T-helper 9 cell (primary cell): ENCODE data around the gene STARD8.
"Not testable (repeated sequence)": the region's sequence is repeated elsewhere in the genome, so short reads cannot be mapped to it uniquely, and the experiment has no call there.

ENCODE experiments used
- DNase-seq: peaks from one replicate; pipeline ENCODE4 v3.0.0-alpha.2; 2020

The STARD8 gene

GRCh38 chrX:68718443-68718820 is 71.0 kb downstream of the STARD8 start:
- DNase-seq: no peak

- DNase-seq: no peak
Observed at GRCh38 chrX:68719181-68719903, 71.9 kb downstream of the STARD8 start.

- DNase-seq: no peak
Observed at GRCh38 chrX:68719904-68720614, 72.6 kb downstream of the STARD8 start.

GRCh38 chrX:68720851-68721250 is 73.4 kb downstream of the STARD8 start:
- no peak for DNase-seq

GRCh38 chrX:68721546-68721945 is 74.1 kb downstream of the STARD8 start:
- DNase-seq: no peak

- DNase-seq: no peak
Observed at GRCh38 chrX:68721991-68722860, 74.8 kb downstream of the STARD8 start.

- DNase-seq: no peak
Observed at GRCh38 chrX:68723491-68724155, 76.2 kb downstream of the STARD8 start.

- DNase-seq: no peak
Observed at GRCh38 chrX:68724531-68725020, 77.1 kb downstream of the STARD8 start.

GRCh38 chrX:68725756-68726365 is 78.4 kb downstream of the STARD8 start:
- DNase-seq: no peak

GRCh38 chrX:68726366-68726765 is 78.9 kb downstream of the STARD8 start:
- no peak for DNase-seq

GRCh38 chrX:68727696-68728095 is 80.2 kb downstream of the STARD8 start:
- DNase-seq: no peak

- no peak for DNase-seq
Observed at GRCh38 chrX:68728186-68728585, 80.7 kb downstream of the STARD8 start.

GRCh38 chrX:68731254-68731653 is 83.8 kb downstream of the STARD8 start:
- no peak for DNase-seq

GRCh38 chrX:68732906-68733493 is 85.5 kb downstream of the STARD8 start:
- peak; percentile 59 for DNase-seq

- no peak for DNase-seq
Observed at GRCh38 chrX:68735266-68735665, 87.8 kb downstream of the STARD8 start.

GRCh38 chrX:68741864-68742263 is 94.4 kb downstream of the STARD8 start:
- not testable (repeated sequence) for DNase-seq

- no peak for DNase-seq
Observed at GRCh38 chrX:68743754-68744153, 96.3 kb downstream of the STARD8 start.

- no peak for DNase-seq
Observed at GRCh38 chrX:68746988-68747387, 99.5 kb downstream of the STARD8 start.

- no peak for DNase-seq
Observed at GRCh38 chrX:68748030-68748429, 100.6 kb downstream of the STARD8 start.

- no peak for DNase-seq
Observed at GRCh38 chrX:68749426-68749825, 102.0 kb downstream of the STARD8 start.

- DNase-seq: no peak
Observed at GRCh38 chrX:68750316-68750715, 102.8 kb downstream of the STARD8 start.

GRCh38 chrX:68751372-68751771 is 103.9 kb downstream of the STARD8 start:
- DNase-seq: no peak
